K562 (cell line): ENCODE data around the gene COX6B2. TPM values are rescaled to one million over a fixed set of nuclear protein-coding genes. Genes with fewer than 3 reads are reported as not detected.

Experiments
- ATAC-seq: fragments of 200-7000 bp; cut with Tn5 transposase; 3 replicates; pipeline ENCODE4 v1.9.1; 2020; ENCODE audit warnings: moderate library complexity
- BruUV-seq: library from RNA; stranded (reverse); fragments of 400-500 nt; replicated peaks from 2 replicates; lab custom pipeline; 2021; lab: Mats Ljungman, UMichigan
- CTCF ChIA-PET: fragments of 300-600 bp; formaldehyde crosslinking; extraction: SDS; loops from one replicate; lab custom pipeline; 2021; ENCODE audit warnings: low intra/inter-chr PET ratio; lab: Yijun Ruan, JAX
- POLR2A ChIA-PET: fragments of 300-600, 350-650 bp; sonication (Branson Sonifier 250); formaldehyde crosslinking; extraction: SDS; loops from one replicate; lab custom pipeline; 2021; ENCODE audit warnings: antibody characterized with exemption, inconsistent platforms; lab: Yijun Ruan, JAX
- DNase-seq, 4 experiments: peaks; one replicate each; pipeline versions ENCODE4 v3.0.0 to v3.0.0-alpha.2; 2011 to 2018; ENCODE audit warnings: low spot score in 3 of 4, mixed read lengths in 3 of 4; ENCODE audit errors: extremely low read depth in 1 of 4
- FAIRE-seq: peaks from 2 replicates; lab custom pipeline; 2011; peaks lifted over from hg19 to GRCh38; lab: Jason Lieb, UNC
- H2AFZ ChIP-seq: 2 replicates; pipeline ENCODE4 v1.6.0; 2011; ENCODE audit warnings: low read depth, low read length, control low read depth, inconsistent platforms
- H3K27ac ChIP-seq: fragments of 200-600 bp; 3 replicates; pipeline ENCODE4 v1.8.0; 2011; ENCODE audit warnings: low read depth, mild to moderate bottlenecking, control low read depth, inconsistent platforms, low read length, moderate library complexity, mixed read lengths; ENCODE audit errors: extremely low read depth
- H3K27me3 ChIP-seq, 2 experiments: fragments of 300-600 bp in 1 of 2; 2 replicates in 1 of 2; 3 replicates in 1 of 2; pipeline versions ENCODE4 v1.6.0 to v1.8.0; 2011; ENCODE audit warnings: inconsistent platforms in 2 of 2, low read length in 2 of 2, mild to moderate bottlenecking in 1 of 2, mixed read lengths in 1 of 2, moderate library complexity in 1 of 2; ENCODE audit not compliant: control insufficient read depth in 2 of 2, insufficient read depth in 2 of 2
- H3K36me3 ChIP-seq: fragments of 300-600 bp; 3 replicates; pipeline ENCODE4 v1.8.0; 2011; ENCODE audit warnings: mild to moderate bottlenecking, low read length, inconsistent platforms; ENCODE audit not compliant: control insufficient read depth, insufficient read depth
- H3K4me1 ChIP-seq, 2 experiments: fragments of 200-600 bp in 1 of 2; replicated peaks in 1 of 2; 2 replicates in 1 of 2; 3 replicates in 1 of 2; pipeline versions ENCODE4 v1.5.1 to v1.8.0; 2011; ENCODE audit warnings: inconsistent platforms in 2 of 2, low read length in 2 of 2, mild to moderate bottlenecking in 1 of 2, mixed read lengths in 1 of 2, moderate library complexity in 1 of 2; ENCODE audit not compliant: control insufficient read depth in 2 of 2, insufficient read depth in 2 of 2
- H3K4me2 ChIP-seq: 2 replicates; pipeline ENCODE4 v1.6.1; 2011; ENCODE audit warnings: low read length, control low read depth, inconsistent platforms, mixed read lengths; ENCODE audit not compliant: insufficient read depth
- H3K4me3 ChIP-seq: fragments of 200-600 bp; sonication (generic), shearing (Covaris generic); 2 replicates; pipeline ENCODE4 v1.5.1; 2016; ENCODE audit warnings: control low read depth, inconsistent platforms
- H3K79me2 ChIP-seq: fragments of 200-600 bp; 3 replicates; pipeline ENCODE4 v1.8.0; 2011; ENCODE audit warnings: low read length, inconsistent platforms; ENCODE audit not compliant: control insufficient read depth, insufficient read depth
- H3K9ac ChIP-seq, 2 experiments: 2 replicates each; pipeline versions ENCODE4 v1.6.0 to v1.6.1; 2011; ENCODE audit warnings: low read depth in 2 of 2, low read length in 2 of 2, control low read depth in 1 of 2, inconsistent platforms in 1 of 2, mild to moderate bottlenecking in 1 of 2, mixed read lengths in 1 of 2; ENCODE audit not compliant: insufficient read depth in 1 of 2
- H3K9me1 ChIP-seq: one replicate; pipeline ENCODE4 v1.6.0; 2011; ENCODE audit warnings: inconsistent platforms, mild to moderate bottlenecking, low read length, moderate library complexity; ENCODE audit not compliant: control insufficient read depth, insufficient read depth
- H3K9me3 ChIP-seq: replicated peaks from 2 replicates; pipeline ENCODE4 v1.5.1; 2011; ENCODE audit warnings: low read depth, low read length, inconsistent platforms; ENCODE audit not compliant: control insufficient read depth, insufficient read depth
- H4K20me1 ChIP-seq: replicated peaks from 2 replicates; pipeline ENCODE4 v1.6.1; 2011; ENCODE audit warnings: low read length, inconsistent platforms, mixed read lengths; ENCODE audit not compliant: control insufficient read depth, insufficient read depth
- ATF2 ChIP-seq: sonication (generic); formaldehyde crosslinking; IDR thresholded peaks from 2 replicates; pipeline ENCODE4 v1.8.1; 2022; ENCODE audit warnings: missing genetic modification reagents
- ELF4 ChIP-seq: fragments of 450-650 bp; formaldehyde crosslinking; IDR thresholded peaks from 2 replicates; pipeline ENCODE4 v1.4.0; 2022; ENCODE audit warnings: missing genetic modification characterization
- GTF2E2 ChIP-seq: fragments of 200-800 bp; sonication (Bioruptor generic); IDR thresholded peaks from 2 replicates; pipeline ENCODE4 v1.6.1; 2016; ENCODE audit warnings: missing genetic modification characterization, missing compliant biosample characterization
- GTF3C2 ChIP-seq: IDR thresholded peaks from 3 replicates; pipeline ENCODE4 v1.6.1; 2011; ENCODE audit warnings: borderline replicate concordance, mild to moderate bottlenecking, moderate library complexity; ENCODE audit not compliant: insufficient read length; ENCODE audit errors: extremely low read depth
- HDAC2 ChIP-seq: fragments of 450-650 bp; IDR thresholded peaks from 2 replicates; pipeline ENCODE4 v1.6.1; 2016; ENCODE audit warnings: mild to moderate bottlenecking
- KDM1A ChIP-seq, 2 experiments: fragments of 450-650 bp; IDR thresholded peaks; 2 replicates each; pipeline ENCODE4 v1.6.1; 2016; ENCODE audit warnings: mild to moderate bottlenecking in 2 of 2
- KDM2B ChIP-seq: fragments of 250-450 bp; sonication (Bioruptor Pico); IDR thresholded peaks from 2 replicates; pipeline ENCODE4 v1.8.0; 2021; ENCODE audit warnings: mild to moderate bottlenecking, moderate library complexity
- KLF13 ChIP-seq: fragments of 450-650 bp; IDR thresholded peaks from 2 replicates; pipeline ENCODE4 v1.6.1; 2016; ENCODE audit warnings: missing genetic modification characterization, low read depth, mild to moderate bottlenecking, missing compliant biosample characterization, moderate library complexity, borderline replicate concordance
- POLR2A ChIP-seq: fragments of 450-650 bp; conservative IDR thresholded peaks from 2 replicates; pipeline ENCODE4 v1.6.1; 2016
- POLR2G ChIP-seq: fragments of 200-400 bp; formaldehyde crosslinking; IDR thresholded peaks from 2 replicates; pipeline ENCODE4 v1.6.1; 2017; ENCODE audit warnings: low read depth, mild to moderate bottlenecking, antibody characterized with exemption, low read length, moderate library complexity
- RCOR1 ChIP-seq, 2 experiments: IDR thresholded peaks; 2 replicates each; pipeline ENCODE4 v1.6.1; 2012; ENCODE audit warnings: low read depth in 2 of 2, low read length in 2 of 2, borderline replicate concordance in 1 of 2, improper control_type of control experiment in 1 of 2
- SNRNP70 ChIP-seq: fragments of 200-400 bp; formaldehyde crosslinking; optimal IDR thresholded peaks from 2 replicates; pipeline ENCODE3; 2017; ENCODE audit warnings: low read depth, low read length
- SP1 ChIP-seq: sonication (generic); formaldehyde crosslinking; IDR thresholded peaks from 2 replicates; pipeline ENCODE4 v1.8.1; 2022; ENCODE audit warnings: mild to moderate bottlenecking, missing genetic modification reagents
- ZBTB33 ChIP-seq: sonication (generic); formaldehyde crosslinking; IDR thresholded peaks from 2 replicates; pipeline ENCODE4 v1.8.1; 2023; ENCODE audit warnings: mild to moderate bottlenecking, missing genetic modification reagents
- ZFP36 ChIP-seq: fragments of 150-350 bp; IDR thresholded peaks from 2 replicates; pipeline ENCODE4 v1.6.1; 2018; ENCODE audit warnings: low read length, low read depth; ENCODE audit not compliant: partially characterized antibody
- ZNF324 ChIP-seq: fragments of 250-450 bp; sonication (Bioruptor Pico); IDR thresholded peaks from 2 replicates; pipeline ENCODE4 v1.4.0; 2020; ENCODE audit warnings: mild to moderate bottlenecking
- ZNF707 ChIP-seq: fragments of 250-450 bp; sonication (Bioruptor Pico); conservative IDR thresholded peaks from 2 replicates; pipeline ENCODE4 v1.8.0; 2022; ENCODE audit warnings: inconsistent platforms, mild to moderate bottlenecking, moderate library complexity
- ZSCAN29 ChIP-seq: fragments of 450-650 bp; IDR thresholded peaks from 2 replicates; pipeline ENCODE4 v1.6.1; 2017
- WGBS: fragments of 100-300 bp; shearing (Covaris generic); methylation state at CpG from one replicate; pipeline ENCODE4 v1.1.6; 2016; ENCODE audit warnings: low coverage, mixed read lengths; ENCODE audit not compliant: insufficient coverage; ENCODE audit errors: missing lambda C conversion rate; 5-methylcytosine and 5-hydroxymethylcytosine counted together
- in situ Hi-C: fragments of 300-500 bp; cut with MboI; formaldehyde crosslinking; loops from 4 replicates; pipeline ENCODE4 v1.15.0; 2018; ENCODE audit warnings: inconsistent platforms, mixed read lengths
- intact Hi-C: fragments of 100-400 bp; cut with micrococcal nuclease; formaldehyde crosslinking; loops from 2 replicates; pipeline ENCODE4 v1.14.2; 2022
- polyA plus RNA-seq, 8 experiments: library from polyadenylated mRNA; depleted of rRNA in 4 of 8; stranded (reverse) in 5 of 8; unstranded in 3 of 8; fragments of >200 nt; fragmentation: Nextera tagmentation in 2 of 8; fragmentation: Illumina TruSeq in 1 of 8; extraction: Ambion mirVana in 2 of 8; extraction: Trizol in 1 of 8; gene quantifications; 2 replicates each; pipeline versions ENCODE4 v1.2.1 to v1.2.3, GENCODE V29; 2011 to 2014; ENCODE audit warnings: inconsistent platforms in 1 of 8, missing spikeins in 1 of 8
- total RNA-seq, 7 experiments: library from RNA; depleted of rRNA in 6 of 7; stranded (reverse); fragments of >200 nt in 6 of 7; fragmentation: Illumina TruSeq in 2 of 7; extraction: Trizol in 2 of 7; gene quantifications; 2 replicates each; pipeline versions ENCODE4 v1.2.1 to v1.2.3, GENCODE V29; 2011 to 2021; ENCODE audit warnings: low replicate concordance in 1 of 7

Gene COX6B2
- total and polyA plus RNA-seq, 9 of the 15 experiments (the other 6 are each of a cell fraction or from before 2014, with no cell fraction given) = 0.40 to 2.5 (median 0.83) TPM

- ChIA-PET POLR2A (interaction anchor here (0.6 to 12.9 kb wide), 5 partner anchors 8 to 906 kb away, joined by 3 to 195 read pairs (median 6); partner anchors contain the start of gene UBE2S), CTCF (no interaction called here)
- H3K27ac ChIP-seq = no peak overlapping the region
- no peak overlapping the region for H2AFZ ChIP-seq
- intact Hi-C loops = no loop called here
- no TSS peak for BruUV-seq
- DNase-seq (peak in 1 of 4 experiments; percentile 21), FAIRE-seq (peak; percentile 26), ATAC-seq (no peak)
- no peak overlapping the region for H3K4me2 ChIP-seq
- peaks cover 52% of the 10 kb centered on the region for H4K20me1 ChIP-seq
- peaks cover 52% of the 10 kb centered on the region for H3K36me3 ChIP-seq
- H3K9ac ChIP-seq = no peak overlapping the region
- peaks cover 38% of the 10 kb centered on the region for H3K79me2 ChIP-seq
- WGBS = 72% methylated on average over 12 of the region's 12 CpGs
- H3K4me3 ChIP-seq = no peak overlapping the region
- H3K27me3 ChIP-seq = no peaks in the 10 kb centered on the region
- in situ Hi-C loops = no loop called here
- H3K9me1 ChIP-seq = peaks cover 19% of the 10 kb centered on the region
- H3K4me1 ChIP-seq = peaks cover 44 to 60% of the 10 kb centered on the region in 2 experiments
- no peaks in the 10 kb centered on the region for H3K9me3 ChIP-seq
- TF ChIP-seq KDM2B (CRISPR knock-in tag) (no peak), GTF3C2 (no peak), ATF2 (CRISPR knock-in tag) (no peak), ZNF324 (CRISPR knock-in tag) (no peak), KDM1A (IDR thresholded peaks at IDR 0.05) (peak; percentile 58 to 66; a peak in 3 of 4 replicates), ZBTB33 (CRISPR knock-in tag) (peak; percentile 67; the same call in 1 of the 2 replicates), KLF13 (tag) (no peak), GTF2E2 (tag) (no peak), POLR2G (peak; percentile 63; the same call in 1 of the 2 replicates), ZSCAN29 (0 out of 2 replicates have a peak, but pooled peaks have one; percentile 17), SP1 (CRISPR knock-in tag) (0 out of 2 replicates have a peak, but pooled peaks have one; percentile 34), POLR2A (peak; percentile 30), SNRNP70 (peak; percentile 78), RCOR1 (IDR thresholded peaks at IDR 0.05; ENCODE audit: borderline replicate concordance in 1 of 2, low read depth in 2 of 2, low read length in 2 of 2) (0 out of 4 replicates have a peak, but pooled peaks of 1 of the 2 experiments have one; percentile 34), HDAC2 (peak; percentile 40; the same call in 1 of the 2 replicates), ELF4 (no peak), ZNF707 (no peak), ZFP36 (peak; percentile 83)
These were observed 36.7 kb upstream of the COX6B2 start for GRCh38 chr19:55391191-55391670.
